Measurements from ENCODE around the gene CAPN3. TPM values are rescaled to one million over a fixed set of nuclear protein-coding genes. Genes with fewer than 3 reads are reported as not detected.
A peak's percentile ranks its signal among the peaks of the same experiment; 100 is the strongest.

Gene CAPN3
- total RNA-seq, 1 experiment from 2014 or later = 0.54 TPM

DNA sequence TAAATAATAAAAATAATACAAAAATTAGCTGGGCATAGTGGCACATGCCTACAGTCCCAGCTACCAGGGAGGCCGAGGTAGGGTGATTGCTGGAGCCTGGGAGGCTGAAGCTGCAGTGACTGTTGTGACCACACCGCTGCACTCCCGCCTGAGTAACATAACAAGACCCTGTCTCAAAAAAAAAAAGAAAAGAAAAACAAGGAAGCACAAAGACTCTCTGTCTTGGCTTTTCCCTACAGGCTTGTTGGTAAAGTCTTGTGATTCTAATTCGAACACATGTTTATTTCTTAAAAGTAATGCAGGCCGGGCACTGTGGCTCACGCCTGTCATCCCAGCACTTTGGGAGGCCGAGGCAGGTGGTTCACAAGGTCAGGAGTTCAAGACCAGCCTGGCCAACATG lies 60.1 kb downstream of the CAPN3 start:
- no peaks in the 10 kb centered on the region for H3K27me3 ChIP-seq (replicated peaks; ENCODE audit: insufficient read depth, low read depth, low read length, poor library complexity)
- CTCF ChIA-PET = no interaction called here
- H3K4me3 ChIP-seq (ENCODE audit: low read depth, low read length, poor library complexity, severe bottlenecking) = no peak overlapping the region
- peaks cover 82% of the 10 kb centered on the region for H3K36me3 ChIP-seq (ENCODE audit: insufficient read depth, low read length, poor library complexity, severe bottlenecking)
- intact Hi-C loops (cut with micrococcal nuclease; ENCODE audit: unreplicated experiment) = no loop called here
- no peak for DNase-seq (ENCODE audit: low spot score)
- TF ChIP-seq, protein P1, sequence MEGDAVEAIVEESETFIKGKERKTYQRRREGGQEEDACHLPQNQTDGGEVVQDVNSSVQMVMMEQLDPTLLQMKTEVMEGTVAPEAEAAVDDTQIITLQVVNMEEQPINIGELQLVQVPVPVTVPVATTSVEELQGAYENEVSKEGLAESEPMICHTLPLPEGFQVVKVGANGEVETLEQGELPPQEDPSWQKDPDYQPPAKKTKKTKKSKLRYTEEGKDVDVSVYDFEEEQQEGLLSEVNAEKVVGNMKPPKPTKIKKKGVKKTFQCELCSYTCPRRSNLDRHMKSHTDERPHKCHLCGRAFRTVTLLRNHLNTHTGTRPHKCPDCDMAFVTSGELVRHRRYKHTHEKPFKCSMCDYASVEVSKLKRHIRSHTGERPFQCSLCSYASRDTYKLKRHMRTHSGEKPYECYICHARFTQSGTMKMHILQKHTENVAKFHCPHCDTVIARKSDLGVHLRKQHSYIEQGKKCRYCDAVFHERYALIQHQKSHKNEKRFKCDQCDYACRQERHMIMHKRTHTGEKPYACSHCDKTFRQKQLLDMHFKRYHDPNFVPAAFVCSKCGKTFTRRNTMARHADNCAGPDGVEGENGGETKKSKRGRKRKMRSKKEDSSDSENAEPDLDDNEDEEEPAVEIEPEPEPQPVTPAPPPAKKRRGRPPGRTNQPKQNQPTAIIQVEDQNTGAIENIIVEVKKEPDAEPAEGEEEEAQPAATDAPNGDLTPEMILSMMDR (conservative IDR thresholded peaks at IDR 0.05; ENCODE audit: low read depth, low read length) = no peak
- TF ChIP-seq EZH2 (IDR thresholded peaks at IDR 0.05; ENCODE audit: borderline replicate concordance, low read depth, low read length, poor library complexity, severe bottlenecking) = no peak
- no peaks in the 10 kb centered on the region for H3K4me1 ChIP-seq (ENCODE audit: insufficient read depth, low read length, poor library complexity, severe bottlenecking)
- no peak overlapping the region for H3K27ac ChIP-seq (ENCODE audit: low read depth, low read length, poor library complexity, severe bottlenecking)
- POLR2A ChIA-PET (ENCODE audit: low non-redundant PET) = no interaction called here
- no TSS peak for BruUV-seq (replicated peaks)
- no peaks in the 10 kb centered on the region for H3K9me3 ChIP-seq (ENCODE audit: low read depth, low read length, poor library complexity, severe bottlenecking)

DNA sequence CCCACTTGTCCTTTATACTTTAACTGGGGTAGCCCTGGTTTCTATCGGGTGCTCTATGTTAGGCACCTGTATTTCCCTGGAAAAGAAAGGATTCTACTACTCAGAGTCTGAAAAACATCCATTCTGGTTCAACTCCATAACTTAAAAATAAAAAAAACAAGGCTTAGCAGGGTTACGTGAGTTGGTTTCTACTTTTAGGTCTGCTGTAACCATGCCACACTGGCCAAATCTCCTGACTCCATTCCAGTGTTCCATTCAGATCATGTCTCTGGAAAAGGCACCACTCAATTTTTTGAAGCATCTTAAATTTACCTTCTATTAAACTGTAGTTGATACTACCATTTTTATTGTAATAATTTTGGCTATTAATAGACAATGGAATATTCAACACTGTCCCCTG lies 62.1 kb downstream of the CAPN3 start:
- Histone ChIP-seq H3K4me3 (ENCODE audit: low read depth, low read length, poor library complexity, severe bottlenecking) (no peak overlapping the region), H3K27me3 (replicated peaks; ENCODE audit: insufficient read depth, low read depth, low read length, poor library complexity) (no peaks in the 10 kb centered on the region), H3K4me1 (ENCODE audit: insufficient read depth, low read length, poor library complexity, severe bottlenecking) (no peaks in the 10 kb centered on the region), H3K9me3 (ENCODE audit: low read depth, low read length, poor library complexity, severe bottlenecking) (no peaks in the 10 kb centered on the region), H3K27ac (ENCODE audit: low read depth, low read length, poor library complexity, severe bottlenecking) (no peak overlapping the region), H3K36me3 (ENCODE audit: insufficient read depth, low read length, poor library complexity, severe bottlenecking) (peaks cover 91% of the 10 kb centered on the region)
- intact Hi-C loops (cut with micrococcal nuclease; ENCODE audit: unreplicated experiment) = no loop called here
- no peak for DNase-seq (ENCODE audit: low spot score)
- no TSS peak for BruUV-seq (replicated peaks)
- CTCF ChIA-PET = no interaction called here
- POLR2A ChIA-PET (ENCODE audit: low non-redundant PET) = no interaction called here
- TF ChIP-seq EZH2 (IDR thresholded peaks at IDR 0.05; ENCODE audit: borderline replicate concordance, low read depth, low read length, poor library complexity, severe bottlenecking) = no peak
- TF ChIP-seq, protein P1 (conservative IDR thresholded peaks at IDR 0.05; ENCODE audit: low read depth, low read length) = no peak

DNA sequence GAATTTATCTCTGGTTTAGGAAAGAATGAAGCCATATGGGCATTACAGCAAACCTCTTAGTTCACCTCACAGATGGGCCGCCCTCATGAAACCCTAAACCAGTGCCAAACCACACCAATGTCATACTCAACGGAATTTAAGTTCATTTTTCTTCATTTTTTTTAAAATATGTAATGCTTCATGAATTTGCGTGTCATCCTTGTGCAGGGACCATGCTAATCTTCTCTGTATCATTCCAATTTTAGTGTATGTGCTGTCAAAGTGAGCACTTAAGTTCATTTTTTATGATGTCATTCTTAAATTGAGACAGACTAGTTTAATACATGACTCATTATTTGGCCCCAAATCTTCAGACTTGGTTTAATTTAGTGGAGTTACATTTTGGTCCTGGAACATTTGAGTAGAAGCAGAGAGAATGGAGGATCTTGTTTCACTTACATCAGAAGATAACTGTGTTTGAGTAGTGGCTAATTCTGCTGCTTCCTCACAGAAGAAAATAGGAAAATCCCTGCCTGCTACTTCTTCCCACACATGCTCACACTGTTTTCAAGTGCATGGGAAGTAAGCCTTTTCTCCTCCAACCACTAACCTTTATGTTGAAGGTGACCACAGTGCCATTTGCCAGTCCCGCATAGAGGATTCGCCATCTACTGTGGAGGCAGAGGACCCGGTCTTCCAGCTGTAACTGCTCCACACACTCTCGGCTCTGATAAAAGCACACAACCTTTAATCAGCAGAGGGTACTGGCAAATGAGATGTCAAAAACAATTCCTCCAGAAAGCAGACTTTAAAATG lies 68.3 kb downstream of the CAPN3 start:
- TF ChIP-seq, protein P1 (conservative IDR thresholded peaks at IDR 0.05; ENCODE audit: low read depth, low read length) = no peak
- no peak for TF ChIP-seq EZH2 (IDR thresholded peaks at IDR 0.05; ENCODE audit: borderline replicate concordance, low read depth, low read length, poor library complexity, severe bottlenecking)
- no peaks in the 10 kb centered on the region for H3K27me3 ChIP-seq (replicated peaks; ENCODE audit: insufficient read depth, low read depth, low read length, poor library complexity)
- H3K9me3 ChIP-seq (ENCODE audit: low read depth, low read length, poor library complexity, severe bottlenecking) = no peaks in the 10 kb centered on the region
- no peaks in the 10 kb centered on the region for H3K4me1 ChIP-seq (ENCODE audit: insufficient read depth, low read length, poor library complexity, severe bottlenecking)
- BruUV-seq (replicated peaks) = no TSS peak
- peak; percentile 12 for DNase-seq (ENCODE audit: low spot score)
- H3K4me3 ChIP-seq (ENCODE audit: low read depth, low read length, poor library complexity, severe bottlenecking) = no peak overlapping the region
- ChIA-PET POLR2A (ENCODE audit: low non-redundant PET) (no interaction called here), CTCF (no interaction called here)
- H3K36me3 ChIP-seq (ENCODE audit: insufficient read depth, low read length, poor library complexity, severe bottlenecking) = peaks cover 88% of the 10 kb centered on the region
- H3K27ac ChIP-seq (ENCODE audit: low read depth, low read length, poor library complexity, severe bottlenecking) = no peak overlapping the region
- intact Hi-C loops (cut with micrococcal nuclease; ENCODE audit: unreplicated experiment) = no loop called here
